8988T (cell line): ENCODE measurements around the gene IGSF8.

Experiments
- DNase-seq: peaks from one replicate; pipeline ENCODE4 v3.0.0; 2011

The IGSF8 gene, protein sequence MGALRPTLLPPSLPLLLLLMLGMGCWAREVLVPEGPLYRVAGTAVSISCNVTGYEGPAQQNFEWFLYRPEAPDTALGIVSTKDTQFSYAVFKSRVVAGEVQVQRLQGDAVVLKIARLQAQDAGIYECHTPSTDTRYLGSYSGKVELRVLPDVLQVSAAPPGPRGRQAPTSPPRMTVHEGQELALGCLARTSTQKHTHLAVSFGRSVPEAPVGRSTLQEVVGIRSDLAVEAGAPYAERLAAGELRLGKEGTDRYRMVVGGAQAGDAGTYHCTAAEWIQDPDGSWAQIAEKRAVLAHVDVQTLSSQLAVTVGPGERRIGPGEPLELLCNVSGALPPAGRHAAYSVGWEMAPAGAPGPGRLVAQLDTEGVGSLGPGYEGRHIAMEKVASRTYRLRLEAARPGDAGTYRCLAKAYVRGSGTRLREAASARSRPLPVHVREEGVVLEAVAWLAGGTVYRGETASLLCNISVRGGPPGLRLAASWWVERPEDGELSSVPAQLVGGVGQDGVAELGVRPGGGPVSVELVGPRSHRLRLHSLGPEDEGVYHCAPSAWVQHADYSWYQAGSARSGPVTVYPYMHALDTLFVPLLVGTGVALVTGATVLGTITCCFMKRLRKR

GRCh38 chr1:160097911-160098851, at the start of gene IGSF8:
TSS of gene IGSF8 (minus strand) at chr1:160098619. CDS start at chr1:160098472, 147 bp downstream.
- peak; percentile 91 for DNase-seq

DNA sequence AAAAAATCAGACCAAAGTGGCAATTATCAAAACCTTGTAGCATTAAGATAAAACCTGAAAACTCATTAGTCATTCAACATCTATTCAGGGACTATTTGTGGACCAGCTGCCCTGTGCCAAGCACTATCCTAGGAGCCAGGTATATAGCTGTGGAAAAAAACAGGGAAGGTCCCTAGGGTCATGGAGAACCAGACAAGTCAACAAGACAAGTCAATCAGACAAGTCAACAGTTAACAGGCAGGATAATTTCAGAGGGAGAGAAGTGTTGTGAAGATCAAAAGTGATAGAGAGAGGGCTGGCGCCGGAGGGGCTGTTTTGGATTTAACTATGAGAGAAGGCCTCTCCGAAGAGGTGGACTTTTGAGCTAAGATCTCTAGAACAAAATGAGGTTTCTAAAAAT, 49.7 kb upstream of the IGSF8 start:
- no peak for DNase-seq

DNA sequence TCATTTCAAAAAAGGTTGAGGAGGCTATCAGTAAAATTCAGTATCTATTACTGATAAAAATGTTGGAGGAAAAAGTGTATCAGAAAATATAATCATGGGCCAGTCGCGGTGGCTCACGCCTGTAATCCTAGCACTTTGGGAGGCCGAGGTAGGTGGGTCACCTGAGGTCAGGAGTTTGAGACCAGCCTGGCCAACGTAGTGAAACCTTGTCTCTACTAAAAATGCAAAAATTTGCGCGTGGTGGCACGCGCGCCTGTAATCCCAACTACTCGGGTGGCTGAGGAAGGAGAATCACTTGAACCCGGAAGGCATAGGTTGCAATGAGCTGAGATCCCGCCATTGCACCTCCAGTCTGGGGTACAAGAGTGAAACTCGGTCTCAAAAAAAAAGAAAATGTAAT, 47.7 kb upstream of the IGSF8 start:
- DNase-seq = no peak

DNA sequence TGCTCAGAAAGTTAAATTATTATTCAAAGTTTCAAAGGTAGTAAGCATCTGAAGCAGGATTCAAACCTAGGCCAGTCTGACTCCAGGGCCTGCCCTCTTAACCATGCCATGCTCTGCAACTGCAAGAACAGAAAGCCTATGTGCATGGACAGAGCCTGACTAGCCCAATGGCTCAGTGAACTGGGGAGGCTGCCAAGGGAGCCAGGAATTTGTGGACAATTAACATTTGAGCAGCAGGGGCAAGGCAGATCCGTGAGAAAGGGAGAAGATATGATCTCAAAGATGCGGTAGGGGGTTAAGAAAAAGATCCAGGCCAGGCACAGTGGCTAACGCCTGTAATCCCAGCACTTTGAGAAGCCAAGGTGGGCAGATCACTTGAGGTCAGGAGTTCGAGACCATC, 46.5 kb upstream of the IGSF8 start:
- DNase-seq = no peak

DNA sequence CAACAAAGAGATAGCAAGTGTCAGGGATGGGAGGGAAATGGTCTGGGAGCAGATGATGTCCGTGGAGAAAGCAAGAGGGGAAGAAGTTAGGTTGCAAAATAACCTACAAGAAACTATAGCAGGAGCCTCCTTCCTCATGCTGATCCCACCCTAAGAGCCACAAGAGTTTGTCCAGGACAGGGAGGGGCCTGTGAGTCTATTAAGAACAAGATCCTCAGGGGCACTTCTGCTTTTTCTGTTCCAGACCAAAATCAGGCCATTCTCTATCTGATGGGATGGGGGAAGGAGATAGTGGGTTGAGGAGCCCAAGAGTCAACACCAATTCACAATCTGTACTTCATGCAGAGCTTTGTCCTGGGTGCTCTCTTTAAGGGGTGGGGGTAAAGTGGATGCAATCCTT, 45.3 kb upstream of the IGSF8 start:
- DNase-seq = no peak

- DNase-seq = no peak
These were observed 41.4 kb upstream of the IGSF8 start for GRCh38 chr1:160139840-160140239.

DNA sequence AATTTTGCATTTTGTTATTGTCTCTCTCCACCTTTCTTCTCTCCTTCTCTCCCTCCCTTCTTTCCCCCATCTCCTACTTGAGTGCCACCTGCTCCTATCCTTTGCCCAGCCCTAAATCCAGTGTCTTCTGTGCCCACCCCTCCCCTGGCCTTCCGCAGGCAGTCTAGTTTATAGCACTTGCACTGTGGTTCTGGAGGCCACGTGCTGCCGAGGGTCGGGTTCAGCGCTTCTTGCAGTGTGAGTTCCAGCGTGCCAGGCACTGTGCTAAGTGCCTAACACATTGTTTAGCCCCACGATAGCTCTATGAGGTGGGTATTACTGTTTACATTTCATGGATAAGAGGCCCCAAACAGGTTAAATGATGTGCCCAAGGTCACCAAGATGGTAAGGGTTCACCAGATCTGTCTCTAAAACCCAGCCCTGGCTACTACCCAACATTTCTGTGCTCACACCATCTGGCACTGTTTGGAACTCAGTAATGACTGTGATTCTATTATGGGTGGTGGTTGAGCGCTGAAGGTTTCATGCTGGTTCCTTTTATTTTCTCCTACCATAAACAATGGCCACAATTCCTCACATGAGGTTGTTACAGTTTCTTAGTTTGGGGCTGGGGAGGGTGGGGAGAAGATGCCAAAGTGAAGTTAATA, 38.9 kb upstream of the IGSF8 start:
- DNase-seq = no peak

DNA sequence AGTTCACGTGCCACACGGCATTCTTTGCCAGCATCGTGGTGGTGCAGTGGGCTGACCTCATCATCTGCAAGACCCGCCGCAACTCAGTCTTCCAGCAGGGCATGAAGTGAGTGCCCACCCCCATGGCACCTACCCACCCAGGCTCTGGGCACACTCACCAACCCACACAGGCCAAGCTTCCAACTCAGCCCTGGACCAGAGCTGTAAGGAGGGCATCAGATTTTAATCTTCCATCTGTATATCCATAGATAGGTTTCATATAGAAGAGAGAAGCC, 38.4 kb upstream of the IGSF8 start:
- no peak for DNase-seq

DNA sequence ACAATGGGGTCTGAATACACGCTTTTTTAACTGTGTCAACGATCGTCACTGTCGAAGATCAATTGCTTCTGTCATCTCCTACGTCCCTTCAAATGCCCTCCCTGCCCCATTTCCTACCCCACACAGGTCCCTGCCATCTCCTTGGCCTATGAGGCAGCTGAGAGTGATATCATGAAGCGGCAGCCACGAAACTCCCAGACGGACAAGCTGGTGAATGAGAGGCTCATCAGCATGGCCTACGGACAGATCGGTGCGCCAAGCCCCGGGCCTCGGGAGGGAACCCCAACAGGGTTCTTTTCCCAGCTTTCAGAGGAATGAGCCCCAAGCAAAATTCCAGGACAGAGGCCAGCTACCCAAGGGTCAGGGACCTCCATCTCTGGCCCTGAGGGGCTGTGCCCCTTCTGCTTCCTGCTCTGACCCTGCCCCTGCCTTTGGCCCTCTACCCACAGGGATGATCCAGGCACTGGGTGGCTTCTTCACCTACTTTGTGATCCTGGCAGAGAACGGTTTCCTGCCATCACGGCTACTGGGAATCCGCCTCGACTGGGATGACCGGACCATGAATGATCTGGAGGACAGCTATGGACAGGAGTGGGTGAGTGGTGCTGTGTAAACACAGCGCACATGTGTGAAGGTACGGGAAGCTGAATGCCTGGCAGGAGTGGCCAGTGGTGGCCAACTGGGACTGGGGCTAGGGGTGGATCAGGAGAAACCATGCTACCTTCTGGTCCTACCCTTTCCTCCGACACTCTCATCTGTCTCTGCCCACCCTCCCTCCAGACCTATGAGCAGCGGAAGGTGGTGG, 37.9 kb upstream of the IGSF8 start:
- DNase-seq = no peak

GRCh38 chr1:160134791-160135572, 36.6 kb upstream of the IGSF8 start:
- no peak for DNase-seq

DNA sequence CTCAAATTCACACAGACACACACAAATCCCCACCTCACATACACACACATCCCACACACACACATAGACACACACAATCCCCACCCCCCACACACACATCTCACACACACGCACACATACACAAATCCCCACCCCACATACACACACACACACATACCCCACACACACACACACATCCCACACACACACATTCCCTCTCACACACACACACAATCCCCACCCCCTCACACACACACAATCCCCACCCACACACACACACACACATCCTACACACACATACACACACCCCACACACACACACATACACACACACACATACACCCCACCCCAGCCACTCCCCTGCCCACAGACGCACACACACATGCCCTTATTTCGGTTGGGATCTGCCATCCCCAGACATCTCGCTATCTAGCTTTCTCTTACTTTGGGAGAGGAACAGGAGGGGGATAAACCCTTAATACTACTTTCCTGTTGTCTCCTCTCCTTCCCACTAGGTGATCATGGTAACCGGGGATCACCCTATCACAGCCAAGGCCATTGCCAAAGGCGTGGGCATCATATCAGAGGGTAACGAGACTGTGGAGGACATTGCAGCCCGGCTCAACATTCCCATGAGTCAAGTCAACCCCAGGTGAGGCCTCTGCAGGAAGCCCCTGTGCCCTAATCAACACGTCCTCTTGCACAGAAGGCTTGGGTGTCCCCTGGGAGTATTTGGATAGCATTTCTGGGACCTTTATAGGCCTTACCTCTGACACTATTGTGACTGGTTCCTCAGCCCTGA, 35.8 kb upstream of the IGSF8 start:
- DNase-seq = no peak

DNA sequence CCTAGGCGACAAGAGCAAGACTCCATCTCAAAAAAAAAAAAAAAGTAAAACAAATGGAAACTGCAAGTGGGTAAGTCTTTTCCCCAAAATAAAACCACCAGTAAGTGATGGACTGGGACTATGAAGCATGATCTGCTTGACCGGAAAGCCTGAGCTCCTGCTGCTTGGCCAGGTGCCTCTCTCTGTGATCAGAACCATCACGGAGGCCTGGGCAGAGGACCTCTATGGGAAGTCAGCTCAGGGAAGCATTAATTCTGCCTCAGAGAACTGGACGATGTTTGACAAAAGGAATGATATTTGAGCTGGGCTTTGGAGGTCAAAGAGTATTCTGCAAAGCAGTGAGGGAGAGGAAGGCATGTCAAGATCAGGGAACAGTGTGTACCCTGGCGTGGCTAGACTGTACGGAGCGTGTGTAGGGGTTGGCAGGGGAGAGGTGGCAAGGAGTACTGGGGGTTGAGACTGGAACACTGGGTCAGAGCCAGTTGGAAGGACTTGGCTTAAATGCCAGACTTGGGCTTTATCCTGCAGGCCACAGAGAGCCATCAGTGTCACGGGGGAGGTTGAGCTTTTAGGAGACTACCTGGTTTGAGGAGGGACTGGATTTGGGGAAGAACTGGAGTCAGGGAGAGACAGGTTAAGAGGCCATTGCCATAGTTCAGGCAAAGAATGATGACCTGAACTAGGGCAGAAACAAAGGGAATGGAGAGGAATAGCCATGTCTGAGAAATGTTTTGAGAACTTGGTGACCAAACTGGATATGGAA, 33.6 kb upstream of the IGSF8 start:
- no peak for DNase-seq

- no peak for DNase-seq
These were observed 32.5 kb upstream of the IGSF8 start for GRCh38 chr1:160130939-160131338.

GRCh38 chr1:160130486-160130885, 32.1 kb upstream of the IGSF8 start:
- no peak for DNase-seq

DNA sequence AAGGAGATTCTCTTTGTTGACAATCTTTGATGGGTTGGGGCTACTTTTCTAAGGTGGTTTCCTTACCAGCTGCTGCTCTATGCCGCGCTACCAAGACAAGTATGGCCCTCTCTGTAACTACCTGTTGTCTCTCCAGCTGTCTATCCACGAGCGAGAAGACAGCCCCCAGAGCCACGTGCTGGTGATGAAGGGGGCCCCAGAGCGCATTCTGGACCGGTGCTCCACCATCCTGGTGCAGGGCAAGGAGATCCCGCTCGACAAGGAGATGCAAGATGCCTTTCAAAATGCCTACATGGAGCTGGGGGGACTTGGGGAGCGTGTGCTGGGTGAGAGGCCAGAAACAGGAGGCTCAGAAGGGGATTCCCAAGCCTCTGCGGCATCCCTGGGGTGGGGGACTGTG, 31.5 kb upstream of the IGSF8 start:
- DNase-seq = no peak

DNA sequence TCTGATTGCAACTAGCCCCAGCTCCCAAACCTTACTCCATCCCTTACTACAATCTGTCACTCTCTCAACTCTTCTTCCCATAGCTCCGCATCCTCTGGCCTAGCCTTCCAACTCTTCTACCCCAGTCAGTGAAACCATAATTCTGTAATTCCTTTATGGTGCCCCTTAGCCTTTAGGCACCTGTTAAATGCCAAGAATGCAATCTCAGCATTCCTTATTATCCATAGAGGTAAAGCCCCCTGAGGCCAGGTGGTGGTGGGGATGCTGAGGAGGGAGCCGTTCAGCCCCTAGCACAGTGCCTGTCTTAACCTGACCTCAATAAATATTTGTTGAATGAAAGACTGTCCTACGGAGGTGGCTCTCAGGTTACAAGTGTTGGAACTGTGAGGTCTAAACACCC, 31.1 kb upstream of the IGSF8 start:
- no peak for DNase-seq

DNA sequence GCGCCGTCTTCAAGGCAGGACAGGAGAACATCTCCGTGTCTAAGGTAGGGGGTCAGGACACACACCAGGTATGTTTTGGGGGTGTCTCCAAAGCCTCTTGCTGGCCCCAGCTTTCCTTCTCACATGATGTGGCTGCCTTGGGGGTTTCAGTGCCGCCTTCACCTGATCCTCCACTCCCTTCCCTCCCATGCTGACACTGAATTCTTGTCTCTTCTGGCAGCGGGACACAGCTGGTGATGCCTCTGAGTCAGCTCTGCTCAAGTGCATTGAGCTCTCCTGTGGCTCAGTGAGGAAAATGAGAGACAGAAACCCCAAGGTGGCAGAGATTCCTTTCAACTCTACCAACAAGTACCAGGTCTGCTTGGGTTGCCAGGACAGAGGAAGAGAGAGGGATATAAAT, 30.6 kb upstream of the IGSF8 start:
- DNase-seq = no peak

- DNase-seq = no peak
These were observed 30.2 kb upstream of the IGSF8 start for GRCh38 chr1:160128636-160129035.

DNA sequence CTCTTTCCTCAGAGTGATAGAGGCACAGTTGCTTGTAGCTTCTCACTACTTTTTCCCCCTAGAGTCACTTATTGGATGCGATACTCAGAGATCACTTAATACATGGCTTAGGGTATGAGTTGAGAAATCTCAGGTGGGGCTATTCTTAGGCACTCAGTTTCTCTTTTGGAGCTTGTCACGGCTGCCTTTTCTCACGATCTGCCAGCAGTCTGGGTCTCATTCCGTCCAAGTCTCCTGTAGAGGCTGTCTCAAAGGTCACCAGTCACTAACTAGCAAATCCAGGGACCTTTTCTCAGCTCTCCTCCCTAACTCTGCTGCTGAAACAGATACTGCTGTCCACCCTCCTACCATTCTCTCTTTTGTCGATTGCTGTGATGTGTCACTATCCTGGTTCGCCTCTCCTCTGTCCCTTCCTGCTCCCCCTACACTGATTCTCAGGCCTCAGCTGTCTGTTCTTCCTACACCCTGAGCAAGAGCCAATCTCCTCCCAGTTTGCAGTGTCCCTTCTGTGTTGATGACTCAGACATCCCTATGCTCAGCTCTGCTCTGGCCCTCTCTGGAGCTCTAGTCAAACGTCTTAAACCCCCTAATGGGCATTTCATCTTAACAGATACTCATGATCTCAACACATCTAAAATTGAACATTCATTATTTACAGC, 29.6 kb upstream of the IGSF8 start:
- DNase-seq = no peak
